ENCODE results near the gene HAUS3. TPM values are rescaled to one million over a fixed set of nuclear protein-coding genes. Genes with fewer than 3 reads are reported as not detected.

The HAUS3 gene
- total RNA-seq, 1 experiment from 2014 or later: 11.2 TPM

- H3K27me3 ChIP-seq (ENCODE audit: control insufficient read depth, insufficient read depth, low read length): no peaks in the 10 kb centered on the region
- ATAC-seq: no peak
- H3K4me1 ChIP-seq (ENCODE audit: control insufficient read depth, insufficient read depth, low read length): no peaks in the 10 kb centered on the region; the same call in 1 of the 2 replicates
- in situ Hi-C loops (cut with HindIII; ENCODE audit: low pct_unique_long_range_greater_than_20kb, low sequenced_read_pairs) (no loop called here), intact Hi-C loops (cut with micrococcal nuclease; ENCODE audit: unreplicated experiment) (no loop called here)
- no peak overlapping the region for H3K27ac ChIP-seq (ENCODE audit: low read length)
- H3K36me3 ChIP-seq (ENCODE audit: control insufficient read depth, insufficient read depth, low read length): no peaks in the 10 kb centered on the region
- TF ChIP-seq POLR2AphosphoS5 (IDR thresholded peaks at IDR 0.05; ENCODE audit: low read depth, low read length): no peak
- TF ChIP-seq, protein P1, sequence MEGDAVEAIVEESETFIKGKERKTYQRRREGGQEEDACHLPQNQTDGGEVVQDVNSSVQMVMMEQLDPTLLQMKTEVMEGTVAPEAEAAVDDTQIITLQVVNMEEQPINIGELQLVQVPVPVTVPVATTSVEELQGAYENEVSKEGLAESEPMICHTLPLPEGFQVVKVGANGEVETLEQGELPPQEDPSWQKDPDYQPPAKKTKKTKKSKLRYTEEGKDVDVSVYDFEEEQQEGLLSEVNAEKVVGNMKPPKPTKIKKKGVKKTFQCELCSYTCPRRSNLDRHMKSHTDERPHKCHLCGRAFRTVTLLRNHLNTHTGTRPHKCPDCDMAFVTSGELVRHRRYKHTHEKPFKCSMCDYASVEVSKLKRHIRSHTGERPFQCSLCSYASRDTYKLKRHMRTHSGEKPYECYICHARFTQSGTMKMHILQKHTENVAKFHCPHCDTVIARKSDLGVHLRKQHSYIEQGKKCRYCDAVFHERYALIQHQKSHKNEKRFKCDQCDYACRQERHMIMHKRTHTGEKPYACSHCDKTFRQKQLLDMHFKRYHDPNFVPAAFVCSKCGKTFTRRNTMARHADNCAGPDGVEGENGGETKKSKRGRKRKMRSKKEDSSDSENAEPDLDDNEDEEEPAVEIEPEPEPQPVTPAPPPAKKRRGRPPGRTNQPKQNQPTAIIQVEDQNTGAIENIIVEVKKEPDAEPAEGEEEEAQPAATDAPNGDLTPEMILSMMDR (IDR thresholded peaks at IDR 0.05): no peak
- TF ChIP-seq REST (IDR thresholded peaks at IDR 0.05; ENCODE audit: insufficient read depth in 1 of 2, low read depth in 2 of 2, low read length in 1 of 2): no peak
- no peak for TF ChIP-seq TCF7L2 (IDR thresholded peaks at IDR 0.05; ENCODE audit: low read depth, low read length)
- no peak for TF ChIP-seq SIN3A (IDR thresholded peaks at IDR 0.05; ENCODE audit: borderline replicate concordance, insufficient read depth, low read depth, low read length)
- H3K4me3 ChIP-seq (ENCODE audit: low read depth in 2 of 2, low read length in 2 of 2): no peak overlapping the region
- POLR2A ChIA-PET: no interaction called here
- no TSS peak for BruUV-seq (replicated peaks)
- no peaks in the 10 kb centered on the region for H3K9me3 ChIP-seq (ENCODE audit: control insufficient read depth, insufficient read depth, low read depth, low read length)
- CTCF ChIA-PET: no interaction called here
- DNase-seq (ENCODE audit: low read depth, low spot score): no peak
These were observed 10.7 kb upstream of the HAUS3 start for GRCh38 chr4:2252530-2253091.

DNA sequence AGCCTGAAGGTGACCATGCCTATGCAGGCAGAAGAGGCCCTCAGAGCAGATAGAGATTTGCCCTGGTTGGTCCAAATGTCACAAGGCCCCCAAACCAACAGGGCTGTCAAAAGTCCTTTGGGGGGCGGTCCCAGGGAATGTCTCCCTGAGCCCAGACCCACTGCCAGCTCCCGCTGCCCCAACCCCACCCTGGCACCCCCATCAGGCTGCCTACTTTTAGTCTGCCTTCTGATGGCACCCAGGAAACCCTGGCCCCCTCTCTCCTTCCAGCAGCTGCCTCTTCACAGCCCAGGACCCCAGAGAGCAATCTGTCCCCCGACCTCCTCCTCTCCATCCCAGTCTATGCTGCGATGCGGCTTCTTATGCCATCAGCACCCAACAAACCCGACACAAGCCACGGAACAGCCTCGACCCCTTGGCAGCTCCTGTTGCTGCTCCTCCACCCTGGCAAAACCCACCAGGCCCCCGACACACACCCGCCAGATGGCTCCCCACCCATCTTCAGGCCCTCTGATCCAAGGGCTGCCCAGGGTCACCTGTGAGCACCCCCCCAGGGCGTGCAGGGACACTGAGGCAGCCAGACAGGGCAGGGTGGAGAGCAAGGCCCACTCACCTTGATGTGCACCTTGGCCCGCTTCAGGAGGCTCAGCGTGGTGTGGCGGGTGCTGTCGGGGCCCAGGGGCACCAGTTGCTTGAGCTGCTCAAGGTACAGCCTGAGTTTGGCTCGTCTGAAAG lies 10.0 kb upstream of the HAUS3 start:
- Histone ChIP-seq H3K27me3 (ENCODE audit: control insufficient read depth, insufficient read depth, low read length) (no peaks in the 10 kb centered on the region), H3K4me3 (ENCODE audit: low read depth in 2 of 2, low read length in 2 of 2) (no peak overlapping the region), H3K9me3 (ENCODE audit: control insufficient read depth, insufficient read depth, low read depth, low read length) (no peaks in the 10 kb centered on the region), H3K4me1 (ENCODE audit: control insufficient read depth, insufficient read depth, low read length) (no peaks in the 10 kb centered on the region; the same call in 1 of the 2 replicates), H3K36me3 (ENCODE audit: control insufficient read depth, insufficient read depth, low read length) (no peaks in the 10 kb centered on the region), H3K27ac (ENCODE audit: low read length) (no peak overlapping the region)
- intact Hi-C loops (cut with micrococcal nuclease; ENCODE audit: unreplicated experiment): no loop called here
- TF ChIP-seq POLR2AphosphoS5 (IDR thresholded peaks at IDR 0.05; ENCODE audit: low read depth, low read length) (no peak), REST (IDR thresholded peaks at IDR 0.05; ENCODE audit: insufficient read depth in 1 of 2, low read depth in 2 of 2, low read length in 1 of 2) (no peak), TCF7L2 (IDR thresholded peaks at IDR 0.05; ENCODE audit: low read depth, low read length) (no peak), SIN3A (IDR thresholded peaks at IDR 0.05; ENCODE audit: borderline replicate concordance, insufficient read depth, low read depth, low read length) (no peak)
- TF ChIP-seq, protein P1 (IDR thresholded peaks at IDR 0.05): no peak
- no peak for ATAC-seq
- BruUV-seq (replicated peaks): no TSS peak
- CTCF ChIA-PET: no interaction called here
- no peak for DNase-seq (ENCODE audit: low read depth, low spot score)
- in situ Hi-C loops (cut with HindIII; ENCODE audit: low pct_unique_long_range_greater_than_20kb, low sequenced_read_pairs): no loop called here
- POLR2A ChIA-PET: no interaction called here
